HG03025 (cell line): ENCODE data around the gene CNR1.
"Not testable (repeated sequence)": the region's sequence is repeated elsewhere in the genome, so short reads cannot be mapped to it uniquely, and the experiment has no call there.

Experiments
- ATAC-seq: cut with Tn5 transposase; IDR thresholded peaks from one replicate; pipeline ENCODE4 v1.9.1; 2021; ENCODE audit warnings: mild to moderate bottlenecking, moderate library complexity; ENCODE audit not compliant: unreplicated experiment, low FRiP score

Gene CNR1

GRCh38 chr6:88165844-88166492, at the start of gene CNR1:
CNR1 (minus strand) TSS chr6:88166347; CDS start chr6:88145274, 21,073 bp downstream.
- peak; percentile 52 for ATAC-seq

- no peak for ATAC-seq
These were observed 45.3 kb upstream of the CNR1 start for GRCh38 chr6:88211446-88211845.

GRCh38 chr6:88209301-88209700, 43.2 kb upstream of the CNR1 start:
- ATAC-seq, result no peak

- no peak for ATAC-seq
These were observed 42.6 kb upstream of the CNR1 start for GRCh38 chr6:88208726-88209125.

- ATAC-seq, result not testable (repeated sequence)
These were observed 35.6 kb upstream of the CNR1 start for GRCh38 chr6:88201734-88202133.

- ATAC-seq, result no peak
These were observed 18.8 kb upstream of the CNR1 start for GRCh38 chr6:88184921-88185320.

- no peak for ATAC-seq
These were observed 17.3 kb upstream of the CNR1 start for GRCh38 chr6:88183471-88183870.

GRCh38 chr6:88179692-88180091, 13.5 kb upstream of the CNR1 start:
- peak; percentile 72 for ATAC-seq

GRCh38 chr6:88177961-88178464, 11.9 kb upstream of the CNR1 start:
- ATAC-seq, result peak; percentile 69

GRCh38 chr6:88174906-88175305, 8.8 kb upstream of the CNR1 start:
- ATAC-seq, result no peak

- ATAC-seq, result no peak
These were observed 5.2 kb upstream of the CNR1 start for GRCh38 chr6:88171312-88171711.

- no peak for ATAC-seq
These were observed 2.2 kb upstream of the CNR1 start for GRCh38 chr6:88168362-88168761.

GRCh38 chr6:88167352-88167937, 1.3 kb upstream of the CNR1 start:
- peak; percentile 7 for ATAC-seq

GRCh38 chr6:88166493-88167351, 575 bp upstream of the CNR1 start:
- peak; percentile 41 for ATAC-seq

- ATAC-seq, result no peak
These were observed 882 bp downstream of the CNR1 start for GRCh38 chr6:88165087-88165843.

GRCh38 chr6:88164061-88164460, 2.1 kb downstream of the CNR1 start:
- ATAC-seq, result no peak

- ATAC-seq, result no peak
These were observed 2.5 kb downstream of the CNR1 start for GRCh38 chr6:88163616-88164015.

GRCh38 chr6:88161940-88162339, 4.2 kb downstream of the CNR1 start:
- no peak for ATAC-seq

- no peak for ATAC-seq
These were observed 9.0 kb downstream of the CNR1 start for GRCh38 chr6:88157106-88157505.

- no peak for ATAC-seq
These were observed 20.7 kb downstream of the CNR1 start for GRCh38 chr6:88145298-88145963.
